Caco-2 (cell line): ENCODE data around the gene TSHZ3. TPM values are rescaled to one million over a fixed set of nuclear protein-coding genes. Genes with fewer than 3 reads are reported as not detected.

Experiments used
- BruUV-seq: library from RNA; stranded (reverse); fragments of 400-500 nt; replicated peaks from 2 replicates; lab custom pipeline; 2021; lab: Mats Ljungman, UMichigan
- CTCF ChIA-PET: fragments of 300-600 bp; sonication (Branson Sonifier 250); formaldehyde crosslinking; loops from one replicate; lab custom pipeline; 2022; ENCODE audit warnings: antibody characterized with exemption; lab: Charles Lee
- POLR2A ChIA-PET: fragments of 300-600 bp; sonication (Branson Sonifier 250); formaldehyde crosslinking; loops from one replicate; lab custom pipeline; 2022; ENCODE audit warnings: antibody characterized with exemption; lab: Charles Lee
- DNase-seq, 2 experiments: peaks; one replicate each; pipeline versions ENCODE4 v3.0.0 to v3.0.0-alpha.2; 2020 to 2022
- H3K27me3 ChIP-seq: replicated peaks from 2 replicates; pipeline ENCODE4 v1.6.0; 2011; ENCODE audit warnings: low read length; ENCODE audit not compliant: control insufficient read depth, insufficient read depth
- H3K36me3 ChIP-seq: 2 replicates; pipeline ENCODE4 v1.5.1; 2011; ENCODE audit warnings: low read length; ENCODE audit not compliant: control insufficient read depth, insufficient read depth
- H3K4me1 ChIP-seq: fragments of 250-450 bp; sonication (Bioruptor Pico); 2 replicates; pipeline ENCODE4 v1.5.1; 2020; ENCODE audit warnings: mild to moderate bottlenecking
- H3K4me3 ChIP-seq: 2 replicates; pipeline ENCODE4 v1.5.1; 2011; ENCODE audit warnings: low read depth, mild to moderate bottlenecking, control low read depth, low read length
- H3K9me3 ChIP-seq: fragments of 250-450 bp; sonication (Bioruptor Pico); 2 replicates; pipeline ENCODE4 v1.5.1; 2020; ENCODE audit warnings: mild to moderate bottlenecking, moderate library complexity
- H3K27ac Mint-ChIP-seq: one replicate; pipeline ENCODE4 v1.8.0; 2022; ENCODE audit warnings: mixed read lengths; ENCODE audit not compliant: unreplicated experiment
- H3K27me3 Mint-ChIP-seq: one replicate; pipeline ENCODE4 v1.8.0; 2022; ENCODE audit warnings: mixed read lengths; ENCODE audit not compliant: insufficient read depth, unreplicated experiment
- H3K36me3 Mint-ChIP-seq: one replicate; pipeline ENCODE4 v1.8.0; 2022; ENCODE audit warnings: mild to moderate bottlenecking, mixed read lengths; ENCODE audit not compliant: insufficient read depth, unreplicated experiment
- H3K4me1 Mint-ChIP-seq: one replicate; pipeline ENCODE4 v1.8.0; 2022; ENCODE audit warnings: low read depth, mixed read lengths; ENCODE audit not compliant: unreplicated experiment
- H3K4me3 Mint-ChIP-seq: one replicate; pipeline ENCODE4 v1.8.0; 2022; ENCODE audit warnings: mild to moderate bottlenecking, moderate library complexity, mixed read lengths; ENCODE audit not compliant: unreplicated experiment
- H3K9me3 Mint-ChIP-seq: one replicate; pipeline ENCODE4 v1.8.0; 2022; ENCODE audit warnings: mixed read lengths; ENCODE audit not compliant: unreplicated experiment
- CTCF ChIP-seq, 2 experiments: fragments of 200-600 bp in 1 of 2; IDR thresholded peaks; 1 replicate in 1 of 2; 2 replicates in 1 of 2; pipeline versions ENCODE4 v1.5.1 to v1.8.0; 2011 to 2022; ENCODE audit warnings: antibody characterized with exemption in 1 of 2, control low read depth in 1 of 2, inconsistent platforms in 1 of 2, low read depth in 1 of 2, low read length in 1 of 2, mild to moderate bottlenecking in 1 of 2, moderate library complexity in 1 of 2; ENCODE audit not compliant: insufficient read depth in 1 of 2, severe bottlenecking in 1 of 2, unreplicated experiment in 1 of 2
- intact Hi-C: fragments of 100-400 bp; cut with micrococcal nuclease; formaldehyde crosslinking; loops from one replicate; pipeline ENCODE4 v1.10.0; 2022; ENCODE audit not compliant: unreplicated experiment
- total RNA-seq: library from RNA; stranded (reverse); gene quantifications from 2 replicates; pipeline ENCODE4 v1.2.3, GENCODE V29; 2022

TSHZ3 gene
- total RNA-seq, 1 experiment from 2014 or later = not detected

DNA sequence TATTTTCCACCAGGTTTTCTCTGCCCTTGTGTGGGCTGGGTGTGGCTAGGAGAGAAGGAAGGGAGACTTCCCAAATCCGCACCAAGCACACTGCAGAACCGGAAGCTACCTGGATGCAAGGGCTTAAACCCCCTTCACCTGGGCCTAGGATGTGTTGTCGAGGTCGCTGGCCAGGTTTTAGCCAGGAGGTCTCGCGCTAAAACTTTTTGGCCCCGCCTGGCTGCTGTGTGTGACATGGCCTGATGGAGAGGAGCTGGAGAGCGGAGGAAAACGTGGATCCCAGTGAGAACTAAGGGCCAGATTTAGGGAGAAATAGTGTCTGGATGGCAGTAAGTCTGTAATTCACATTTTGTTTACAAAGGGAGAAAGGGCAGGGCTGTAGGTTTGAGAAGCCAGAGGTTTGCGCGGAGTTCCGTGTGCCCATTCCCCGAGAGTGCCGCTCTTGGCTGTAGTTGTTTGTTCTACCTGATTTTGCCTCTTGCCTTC is 3.1 kb upstream of the TSHZ3 start:
- Histone ChIP-seq H3K27me3 (no peaks in the 10 kb centered on the region; the same call in 1 of the 2 replicates), H3K4me3 (no peak overlapping the region), H3K36me3 (no peaks in the 10 kb centered on the region), H3K9me3 (no peaks in the 10 kb centered on the region), H3K4me1 (no peaks in the 10 kb centered on the region)
- Mint-ChIP-seq H3K36me3 (no peaks in the 10 kb centered on the region), H3K27me3 (peaks cover 27% of the 10 kb centered on the region), H3K4me3 (no peak overlapping the region), H3K27ac (no peak overlapping the region), H3K9me3 (no peaks in the 10 kb centered on the region), H3K4me1 (no peaks in the 10 kb centered on the region)
- intact Hi-C loops = no loop called here
- DNase-seq = no peak
- TF ChIP-seq CTCF (IDR thresholded peaks at IDR 0.05; ENCODE audit: insufficient read depth in 1 of 2, low read depth in 1 of 2, low read length in 1 of 2, severe bottlenecking in 1 of 2, unreplicated experiment in 1 of 2) = no peak
- ChIA-PET POLR2A (no interaction called here), CTCF (no interaction called here)
- no TSS peak for BruUV-seq

DNA sequence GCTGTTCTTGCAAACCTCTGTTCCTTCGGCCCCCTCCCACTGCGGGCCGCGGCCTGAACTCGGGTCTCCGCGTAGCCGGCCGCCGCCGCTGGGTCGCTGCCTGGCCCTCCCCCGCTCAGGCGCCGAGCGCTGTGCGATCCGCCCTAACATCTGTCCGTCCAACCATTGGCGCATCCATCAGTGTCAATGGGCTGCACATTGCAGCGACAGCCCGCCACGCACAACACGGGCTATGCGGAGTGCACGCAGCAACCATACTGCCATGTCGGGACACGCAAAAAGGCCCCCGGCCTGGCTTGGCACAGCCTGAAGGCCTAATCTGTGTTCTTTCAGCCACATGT is 2.6 kb upstream of the TSHZ3 start:
- Histone ChIP-seq H3K4me1 (no peaks in the 10 kb centered on the region), H3K36me3 (no peaks in the 10 kb centered on the region), H3K9me3 (no peaks in the 10 kb centered on the region), H3K4me3 (no peak overlapping the region), H3K27me3 (no peaks in the 10 kb centered on the region; the same call in 1 of the 2 replicates)
- Mint-ChIP-seq H3K36me3 (no peaks in the 10 kb centered on the region), H3K4me1 (no peaks in the 10 kb centered on the region), H3K27me3 (peaks cover 31% of the 10 kb centered on the region), H3K9me3 (no peaks in the 10 kb centered on the region), H3K27ac (no peak overlapping the region), H3K4me3 (peak overlapping the region; percentile 42)
- intact Hi-C loops = no loop called here
- no peak for DNase-seq
- no peak for TF ChIP-seq CTCF (IDR thresholded peaks at IDR 0.05; ENCODE audit: insufficient read depth in 1 of 2, low read depth in 1 of 2, low read length in 1 of 2, severe bottlenecking in 1 of 2, unreplicated experiment in 1 of 2)
- BruUV-seq = no TSS peak
- ChIA-PET POLR2A (no interaction called here), CTCF (no interaction called here)

DNA sequence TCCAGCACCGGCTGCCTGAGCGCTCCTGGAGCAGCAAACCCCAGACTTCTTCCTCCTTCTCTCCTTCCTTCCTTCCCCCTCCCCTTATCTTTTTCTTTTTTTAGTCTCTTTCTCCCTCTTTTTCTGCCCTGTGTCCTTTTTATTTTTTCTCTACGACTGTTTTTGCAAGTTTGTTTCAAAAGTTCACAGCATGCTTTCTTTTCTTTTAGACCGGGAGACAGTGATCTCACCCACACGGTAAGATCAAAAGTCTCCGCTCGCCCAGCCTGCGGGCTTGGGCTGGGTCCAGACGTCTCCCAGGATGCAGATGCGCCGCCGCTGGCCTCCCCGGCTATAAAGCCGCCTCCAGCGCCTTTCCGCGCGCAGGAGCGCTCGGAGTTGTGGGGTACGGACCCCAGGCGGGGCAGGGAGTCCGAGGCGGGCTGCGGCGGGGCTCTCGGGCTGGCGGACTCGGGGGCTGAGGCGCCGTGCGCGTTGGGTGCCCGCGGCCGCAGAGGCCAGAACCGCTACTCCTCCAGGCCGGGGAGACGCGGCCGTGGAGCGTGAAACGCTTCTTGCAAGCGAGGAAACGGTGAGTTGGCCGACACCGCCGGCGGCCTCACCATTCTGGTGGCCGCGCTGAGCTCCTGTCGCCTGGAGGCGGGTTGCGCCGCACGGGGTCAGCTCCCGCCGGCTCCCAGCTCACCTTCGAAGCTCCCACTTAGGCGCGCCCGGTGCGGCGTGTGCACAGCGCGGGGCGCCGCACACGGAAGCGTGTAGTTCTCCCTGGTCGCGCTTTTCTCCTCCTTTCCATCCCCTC is 2.0 kb upstream of the TSHZ3 start:
- no peak for DNase-seq
- Mint-ChIP-seq H3K36me3 (no peaks in the 10 kb centered on the region), H3K9me3 (no peaks in the 10 kb centered on the region), H3K4me1 (no peaks in the 10 kb centered on the region), H3K4me3 (peak overlapping the region; percentile 71), H3K27ac (no peak overlapping the region), H3K27me3 (peaks cover 30% of the 10 kb centered on the region)
- intact Hi-C loops = no loop called here
- Histone ChIP-seq H3K36me3 (no peaks in the 10 kb centered on the region), H3K9me3 (no peaks in the 10 kb centered on the region), H3K27me3 (no peaks in the 10 kb centered on the region; the same call in 1 of the 2 replicates), H3K4me1 (no peaks in the 10 kb centered on the region), H3K4me3 (peak overlapping the region; percentile 25)
- TF ChIP-seq CTCF (IDR thresholded peaks at IDR 0.05; ENCODE audit: insufficient read depth in 1 of 2, low read depth in 1 of 2, low read length in 1 of 2, severe bottlenecking in 1 of 2, unreplicated experiment in 1 of 2) = no peak
- ChIA-PET CTCF (no interaction called here), POLR2A (no interaction called here)
- BruUV-seq = no TSS peak
